ENCODE data around the gene EPHA6.
"Not testable (repeated sequence)": the region's sequence is repeated elsewhere in the genome, so short reads cannot be mapped to it uniquely, and the experiment has no call there.

The EPHA6 gene

DNA sequence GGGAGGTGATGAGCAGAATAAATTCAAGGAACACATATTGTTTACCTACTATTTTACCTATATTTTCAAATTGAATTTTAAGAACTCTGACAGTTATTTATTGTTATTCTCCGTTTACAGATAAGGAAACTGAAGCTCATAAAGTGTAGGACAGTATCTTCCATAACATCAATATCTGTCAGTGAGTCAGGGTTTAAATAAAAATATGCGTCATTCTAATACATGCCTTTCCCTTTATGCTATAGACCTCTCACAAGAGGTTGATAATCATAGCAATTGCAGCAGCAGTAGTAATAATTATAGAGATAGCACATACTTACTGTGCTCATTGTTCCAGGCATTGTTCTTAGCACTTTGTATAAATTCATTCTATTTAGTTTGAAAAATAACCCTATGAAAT is 101.1 kb downstream of the EPHA6 start:
- DNase-seq (ENCODE audit: low spot score), result no peak

GRCh38 chr3:96931119-96931862 is 116.9 kb downstream of the EPHA6 start:
- no peak for DNase-seq (ENCODE audit: low spot score)

DNA sequence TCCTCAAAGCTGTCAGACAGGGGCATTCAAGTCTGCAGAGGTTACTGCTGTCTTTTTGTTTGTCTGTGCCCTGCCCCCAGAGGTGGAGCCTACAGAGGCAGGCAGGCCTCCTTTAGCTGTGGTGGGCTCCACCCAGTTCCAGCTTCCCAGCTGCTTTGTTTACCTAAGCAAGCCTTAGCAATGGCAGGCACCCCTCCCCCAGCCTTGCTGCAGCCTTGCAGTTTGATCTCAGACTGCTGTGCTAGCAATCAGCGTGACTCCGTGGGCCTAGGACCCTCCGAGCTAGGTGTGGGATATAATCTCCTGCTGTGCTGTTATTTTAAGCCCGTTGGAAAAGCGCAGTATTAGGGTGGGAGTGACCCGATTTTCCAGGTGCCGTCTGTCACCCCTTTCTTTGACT is 127.7 kb downstream of the EPHA6 start:
- not testable (repeated sequence) for DNase-seq (ENCODE audit: low spot score)

DNA sequence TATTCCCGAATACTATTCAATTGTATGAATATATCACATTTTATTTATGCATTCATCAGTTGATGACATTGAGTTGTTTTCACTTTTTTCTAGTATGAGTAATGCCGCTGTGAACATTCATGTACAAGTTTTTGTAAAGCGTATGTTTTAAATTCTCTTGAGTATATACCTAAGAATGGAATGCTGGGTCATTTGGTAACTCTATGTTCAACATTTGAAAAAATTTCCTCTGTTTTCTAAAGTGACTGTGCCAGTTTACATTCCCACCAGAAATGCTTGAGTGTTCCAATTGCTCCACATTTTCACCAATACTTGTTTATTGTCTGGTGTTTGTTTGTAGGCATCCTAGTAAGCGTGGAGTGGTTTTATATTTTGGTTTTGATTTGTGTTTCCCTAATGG is 144.5 kb downstream of the EPHA6 start:
- DNase-seq (ENCODE audit: low spot score), result no peak

DNA sequence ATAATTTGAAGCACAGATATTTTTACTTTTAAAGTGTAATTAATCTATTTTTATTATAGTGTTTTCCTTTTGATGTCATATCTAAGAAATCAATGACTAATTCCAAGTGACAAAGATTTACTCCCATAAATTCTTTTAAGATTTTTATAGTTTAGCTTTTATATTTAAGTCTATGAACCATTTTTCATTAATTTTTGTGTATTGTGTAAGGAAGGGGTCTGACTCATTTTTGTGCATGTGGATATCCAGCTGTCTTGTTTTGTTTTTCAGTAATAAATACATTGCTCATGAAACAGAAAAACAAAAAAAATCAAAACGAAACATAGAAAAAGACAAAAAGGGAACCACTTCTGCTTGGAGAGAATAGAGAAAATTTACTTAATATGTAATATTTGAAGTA is 145.1 kb downstream of the EPHA6 start:
- DNase-seq (ENCODE audit: low spot score), result no peak

GRCh38 chr3:96959901-96960641 is 145.7 kb downstream of the EPHA6 start:
- DNase-seq (ENCODE audit: low spot score), result no peak

DNA sequence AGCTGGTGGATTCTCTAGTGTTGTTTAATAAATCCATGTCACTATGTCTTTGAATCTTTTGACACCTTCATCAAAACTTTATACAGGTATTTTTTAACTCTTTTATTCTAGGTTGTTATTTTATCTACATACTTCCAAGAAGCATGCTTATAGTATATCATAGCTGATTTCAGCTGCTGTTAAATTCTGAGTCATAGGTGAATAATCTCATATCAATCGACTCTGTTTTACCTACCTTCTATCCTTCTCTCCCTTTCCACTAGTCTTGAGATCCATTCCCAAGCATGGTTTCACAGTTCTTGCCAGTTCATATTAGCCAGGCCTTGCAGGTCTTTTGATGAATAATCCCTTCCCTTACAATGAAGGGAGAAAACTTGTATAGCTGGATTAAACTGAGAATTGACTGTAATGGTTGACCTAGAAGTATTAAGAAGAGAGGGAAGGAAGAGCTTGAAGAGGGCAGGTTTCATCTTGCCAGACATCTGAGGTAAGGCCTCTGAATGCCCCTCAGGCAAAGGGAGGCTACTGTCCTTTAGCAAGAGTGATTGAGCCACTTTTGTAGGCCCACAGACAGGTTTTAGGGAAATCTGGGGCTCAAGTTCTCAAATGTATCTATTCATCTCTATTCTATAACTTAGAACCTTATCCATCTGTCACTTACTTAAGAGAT is 146.4 kb downstream of the EPHA6 start:
- DNase-seq (ENCODE audit: low spot score), result no peak

DNA sequence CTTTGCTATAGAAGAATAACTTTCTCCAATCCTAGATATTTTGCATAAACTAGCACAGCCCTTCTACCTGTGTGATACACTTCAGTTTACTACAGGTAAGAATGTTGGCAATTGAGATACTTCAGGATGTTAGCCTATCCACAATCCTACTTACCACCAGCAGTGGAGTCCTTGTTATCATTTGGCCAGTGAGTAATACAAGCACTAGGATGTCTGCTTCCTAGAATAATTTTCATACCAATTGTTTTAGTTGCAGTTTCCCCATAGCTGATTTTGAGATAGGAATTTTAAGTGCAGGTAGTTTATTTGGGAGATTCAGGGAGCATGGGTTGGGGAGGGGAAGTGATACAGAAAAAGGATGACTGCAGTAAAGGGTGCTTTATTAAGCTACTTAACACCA is 147.2 kb downstream of the EPHA6 start:
- no peak for DNase-seq (ENCODE audit: low spot score)

DNA sequence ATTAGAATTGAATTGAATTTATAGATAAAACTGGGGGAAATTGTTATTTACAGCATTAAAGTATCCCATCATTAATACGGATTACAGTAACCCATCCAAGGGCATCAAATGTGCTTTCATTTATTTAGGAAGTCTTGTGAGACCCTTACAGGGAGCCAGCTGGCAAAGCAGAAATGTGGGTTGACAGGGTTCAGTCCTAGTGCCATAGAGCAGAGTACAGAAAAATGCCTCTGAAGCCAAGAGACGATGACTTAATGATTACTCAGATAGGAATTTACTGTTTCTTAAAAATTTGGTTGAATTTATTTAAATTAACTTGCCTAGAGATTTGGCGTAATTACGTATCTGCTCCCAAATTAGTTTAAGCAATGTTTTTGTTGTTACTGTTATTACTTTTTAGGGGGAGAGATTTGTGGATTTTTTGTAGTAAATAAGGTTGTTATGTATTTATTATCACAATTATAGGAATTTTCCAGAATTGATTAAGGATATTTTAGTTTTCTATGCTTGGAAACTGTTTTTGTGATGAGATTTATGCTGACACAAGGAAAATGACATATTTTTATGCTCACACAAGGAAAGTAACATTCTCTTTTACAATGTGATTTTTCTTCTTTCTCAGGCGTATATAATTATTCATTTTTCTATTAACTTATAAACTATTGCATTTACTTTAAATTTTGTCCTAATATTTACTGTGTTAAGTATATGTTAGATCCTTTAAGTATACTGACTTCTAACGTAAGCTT is 152.0 kb downstream of the EPHA6 start:
- DNase-seq (ENCODE audit: low spot score), result no peak

DNA sequence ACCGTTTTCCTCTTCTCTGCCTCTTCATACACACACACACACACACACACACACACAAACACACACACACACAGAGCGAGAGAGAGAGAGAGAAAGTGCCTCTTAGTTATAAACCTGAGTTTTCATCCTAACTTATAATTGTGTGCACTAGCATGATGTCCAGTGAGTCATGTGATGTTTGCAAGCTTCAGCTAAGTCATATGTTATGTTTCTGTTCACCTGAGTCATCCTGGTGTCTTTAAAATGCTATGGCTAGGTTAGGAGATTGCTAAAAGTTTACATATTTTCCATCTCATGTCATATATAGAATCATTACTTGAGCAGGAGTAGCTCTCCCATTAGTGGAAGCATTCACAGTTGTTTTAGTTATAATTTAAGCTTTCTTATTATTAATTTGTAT is 155.8 kb downstream of the EPHA6 start:
- no peak for DNase-seq (ENCODE audit: low spot score)

DNA sequence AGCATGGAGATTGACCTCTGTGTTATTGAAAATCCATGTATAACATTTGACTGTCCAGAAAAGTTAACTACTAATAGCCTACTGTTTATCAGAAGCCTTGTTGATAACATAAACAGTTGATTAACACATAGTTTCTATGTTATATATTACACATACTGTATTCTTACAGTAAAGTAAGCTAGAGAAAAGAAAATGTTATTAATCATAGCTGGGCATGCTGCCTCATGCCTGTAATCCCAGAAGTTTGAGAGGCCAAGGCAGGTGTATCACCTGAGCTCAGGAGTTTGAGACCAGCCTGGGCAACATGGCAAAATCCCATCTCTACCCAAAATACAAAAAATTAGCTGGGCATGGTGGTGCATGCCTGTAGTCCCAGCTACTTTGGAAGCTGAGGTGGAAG is 163.3 kb downstream of the EPHA6 start:
- DNase-seq (ENCODE audit: low spot score), result no peak

- not testable (repeated sequence) for DNase-seq (ENCODE audit: low spot score)
These were observed 169.3 kb downstream of the EPHA6 start for GRCh38 chr3:96983716-96984115.

DNA sequence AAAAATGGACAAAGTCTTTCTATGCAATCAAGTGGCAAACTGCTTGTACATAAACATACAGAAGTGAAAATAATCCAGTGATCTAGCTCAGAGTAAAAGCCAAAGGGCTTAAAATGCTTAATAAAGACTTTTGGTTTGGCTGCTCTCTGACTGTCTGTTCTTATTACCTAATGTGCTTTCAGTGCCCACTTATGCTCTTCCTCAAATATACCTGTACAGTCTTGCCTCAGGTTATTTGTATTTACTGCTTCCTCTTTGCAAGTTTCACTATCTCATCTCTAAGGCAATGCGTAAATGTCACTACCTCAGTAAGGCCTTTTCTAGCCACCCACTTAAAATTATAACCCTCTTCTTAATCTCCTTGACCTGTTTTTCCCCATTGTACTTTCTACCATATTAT is 171.8 kb downstream of the EPHA6 start:
- DNase-seq (ENCODE audit: low spot score), result no peak

DNA sequence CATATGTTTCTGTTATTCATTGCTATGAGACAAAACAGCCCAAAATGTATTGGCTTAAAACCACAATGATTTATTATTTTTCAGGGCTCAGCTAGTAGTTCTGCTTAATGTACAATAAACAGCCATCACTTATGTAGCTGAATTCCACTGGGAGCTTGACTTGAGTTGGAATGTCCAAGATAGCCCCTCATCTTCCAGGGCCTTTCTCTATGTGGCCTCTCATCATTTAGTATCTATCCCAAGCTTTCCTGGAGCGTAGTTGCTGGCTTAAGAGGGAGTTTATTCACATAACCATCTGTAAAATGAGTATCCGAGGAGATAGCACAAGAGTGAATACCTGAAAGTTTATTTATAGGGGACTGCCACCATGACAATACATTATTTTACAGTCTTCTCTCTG is 176.8 kb downstream of the EPHA6 start:
- no peak for DNase-seq (ENCODE audit: low spot score)

GRCh38 chr3:96991800-96992365 is 177.5 kb downstream of the EPHA6 start:
- no peak for DNase-seq (ENCODE audit: low spot score)

DNA sequence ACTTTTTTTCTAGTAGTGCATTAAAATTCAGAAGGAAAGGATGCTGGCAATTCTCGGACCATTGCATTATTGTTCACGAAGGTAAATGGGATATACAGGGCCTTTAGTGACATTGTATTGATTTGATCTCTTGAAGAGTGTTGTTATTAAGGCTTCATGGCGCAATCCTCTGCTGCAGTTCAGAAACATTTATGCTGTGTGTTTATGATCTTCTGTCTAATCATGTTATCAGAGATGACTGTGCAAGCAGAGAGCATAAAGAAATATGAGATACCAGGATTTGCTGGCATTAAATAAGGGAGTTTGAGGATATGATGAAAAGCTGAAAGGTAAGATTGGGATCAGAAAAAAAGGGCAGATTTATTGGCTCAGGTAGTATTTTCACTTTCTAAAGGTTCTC is 180.6 kb downstream of the EPHA6 start:
- no peak for DNase-seq (ENCODE audit: low spot score)

DNA sequence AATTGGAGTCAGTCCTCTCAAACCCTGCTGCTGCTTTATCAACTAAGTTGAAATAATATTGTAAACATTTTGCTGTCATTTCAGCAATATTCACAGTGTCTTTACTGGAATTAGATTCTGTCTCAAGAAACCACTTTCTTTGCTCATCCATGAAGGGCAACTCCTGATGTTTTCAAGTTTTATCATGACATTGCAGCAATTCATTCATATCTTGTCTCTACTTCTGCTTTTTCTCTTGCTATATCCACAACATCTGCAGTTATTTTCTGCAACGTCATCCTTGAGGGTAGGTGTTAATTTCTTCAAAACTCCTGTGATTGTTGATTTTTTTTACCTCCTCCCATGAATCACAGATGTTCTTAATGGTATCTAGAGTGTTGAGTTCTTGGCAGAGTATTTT is 181.6 kb downstream of the EPHA6 start:
- no peak for DNase-seq (ENCODE audit: low spot score)

DNA sequence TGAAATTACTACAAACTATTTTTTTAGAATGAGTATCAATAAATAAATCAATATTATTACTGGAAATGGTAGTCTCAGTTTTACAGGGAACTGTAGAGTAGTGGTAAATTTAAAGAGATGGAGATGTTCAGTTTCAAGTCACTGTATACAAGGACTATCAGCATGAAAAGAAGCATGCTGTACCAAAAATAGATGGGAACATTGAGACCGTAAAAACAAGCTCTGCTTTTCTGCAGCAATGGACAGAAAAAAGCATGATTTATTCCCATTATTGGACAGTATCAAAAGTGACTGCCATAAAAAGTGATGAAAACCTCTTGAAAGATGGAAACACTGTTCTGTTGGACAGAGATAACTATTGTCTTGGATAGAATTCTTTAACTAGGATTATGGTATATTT is 187.2 kb downstream of the EPHA6 start:
- no peak for DNase-seq (ENCODE audit: low spot score)

- DNase-seq (ENCODE audit: low spot score), result no peak
These were observed 195.1 kb downstream of the EPHA6 start for GRCh38 chr3:97009427-97010019.

GRCh38 chr3:97010881-97011657 is 196.7 kb downstream of the EPHA6 start:
- DNase-seq (ENCODE audit: low spot score), result no peak

DNA sequence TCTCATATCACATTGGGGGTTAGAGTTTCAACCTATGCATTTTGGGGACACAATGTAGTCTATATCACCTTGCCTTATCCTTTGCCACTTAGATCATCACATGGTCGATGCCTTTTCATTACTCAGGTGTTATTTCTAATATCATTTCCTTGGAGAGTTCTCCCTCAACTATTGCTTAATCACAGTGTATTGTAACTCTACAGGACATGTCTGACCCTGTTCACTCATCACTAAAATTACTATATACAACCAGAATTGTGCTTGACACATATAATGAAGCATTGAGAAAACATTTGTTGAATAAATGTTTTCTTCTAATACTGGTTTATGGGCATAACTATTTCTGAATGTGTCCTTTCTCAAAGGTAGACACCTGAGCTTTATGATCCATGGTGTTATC is 207.4 kb downstream of the EPHA6 start:
- no peak for DNase-seq (ENCODE audit: low spot score)

All from AG08396 (cell line).